Adrenal gland (tissue), 5 donors: ENCODE data around the gene RET.

ENCODE experiments used
- POLR2A ChIP-seq, 2 donors: fragments of 450-650 bp; IDR thresholded peaks; one replicate each; pipeline ENCODE4 v1.6.1; 2017; ENCODE audit warnings: antibody characterized with exemption in 2 of 2, mild to moderate bottlenecking in 2 of 2, moderate library complexity in 1 of 2
- TF ChIP-seq, protein P1 (sequence below), 6 experiments: fragments of 450-650 bp in 4 of 6; fragments of 200-600 bp in 2 of 6; sonication (generic) in 1 of 6; IDR thresholded peaks; 1 replicate in 5 of 6; 2 replicates in 1 of 6; pipeline versions ENCODE4 v1.5.1 to v1.8.0; 2016 to 2021; ENCODE audit warnings: antibody characterized with exemption in 6 of 6, mild to moderate bottlenecking in 2 of 6, moderate library complexity in 1 of 6
- donor health status: DM: no; HTN: no; CAD: no.

DNA sequence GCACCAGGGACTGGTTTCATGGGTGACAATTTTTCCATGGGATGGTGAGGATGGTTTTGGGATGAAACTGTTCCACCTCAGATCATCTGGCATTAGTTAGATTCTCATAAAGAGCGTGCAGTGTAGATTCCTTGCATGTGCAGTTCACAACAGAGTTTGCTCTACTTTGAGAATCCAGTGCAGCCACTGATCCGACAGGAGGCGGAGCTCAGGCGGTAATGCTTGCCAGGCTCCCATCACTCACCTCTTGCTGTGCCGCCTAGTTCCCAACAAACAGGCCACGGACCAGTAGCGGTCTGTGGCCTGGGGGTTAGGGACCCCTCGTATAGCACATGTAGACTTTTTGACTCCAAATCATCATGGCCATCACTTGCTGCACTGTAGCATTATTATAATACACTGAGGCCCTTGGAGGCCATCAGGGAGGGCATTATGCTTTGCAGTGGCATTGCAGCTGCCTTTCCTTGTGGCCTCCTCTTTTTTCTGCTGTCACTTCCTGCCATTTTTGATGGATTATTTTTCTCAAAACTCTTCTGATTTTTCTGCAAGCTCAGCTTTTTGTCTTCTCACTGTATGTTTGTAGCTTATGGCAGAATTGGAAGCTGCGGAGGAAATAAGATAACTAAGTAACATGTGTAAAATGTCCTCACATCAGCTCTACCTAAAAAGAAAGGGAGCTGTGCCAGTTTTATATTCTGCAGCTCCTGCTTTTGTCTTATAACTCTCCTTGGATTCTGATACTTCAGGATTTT is 79.9 kb downstream of the RET start:
- no peak for TF ChIP-seq POLR2A (IDR thresholded peaks at IDR 0.05)
- TF ChIP-seq, protein P1, sequence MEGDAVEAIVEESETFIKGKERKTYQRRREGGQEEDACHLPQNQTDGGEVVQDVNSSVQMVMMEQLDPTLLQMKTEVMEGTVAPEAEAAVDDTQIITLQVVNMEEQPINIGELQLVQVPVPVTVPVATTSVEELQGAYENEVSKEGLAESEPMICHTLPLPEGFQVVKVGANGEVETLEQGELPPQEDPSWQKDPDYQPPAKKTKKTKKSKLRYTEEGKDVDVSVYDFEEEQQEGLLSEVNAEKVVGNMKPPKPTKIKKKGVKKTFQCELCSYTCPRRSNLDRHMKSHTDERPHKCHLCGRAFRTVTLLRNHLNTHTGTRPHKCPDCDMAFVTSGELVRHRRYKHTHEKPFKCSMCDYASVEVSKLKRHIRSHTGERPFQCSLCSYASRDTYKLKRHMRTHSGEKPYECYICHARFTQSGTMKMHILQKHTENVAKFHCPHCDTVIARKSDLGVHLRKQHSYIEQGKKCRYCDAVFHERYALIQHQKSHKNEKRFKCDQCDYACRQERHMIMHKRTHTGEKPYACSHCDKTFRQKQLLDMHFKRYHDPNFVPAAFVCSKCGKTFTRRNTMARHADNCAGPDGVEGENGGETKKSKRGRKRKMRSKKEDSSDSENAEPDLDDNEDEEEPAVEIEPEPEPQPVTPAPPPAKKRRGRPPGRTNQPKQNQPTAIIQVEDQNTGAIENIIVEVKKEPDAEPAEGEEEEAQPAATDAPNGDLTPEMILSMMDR (IDR thresholded peaks at IDR 0.05) = no peak
